Hepatic stellate cell (primary cell): ENCODE results near the gene APLP2.
"Not testable (repeated sequence)": the region's sequence is repeated elsewhere in the genome, so short reads cannot be mapped to it uniquely, and the experiment has no call there.

ENCODE experiments used
- DNase-seq: peaks from one replicate; pipeline ENCODE4 v3.0.0; 2011; ENCODE audit warnings: low spot score

APLP2 gene

GRCh38 chr11:130061017-130061416 lies 8.7 kb upstream of the APLP2 start:
- DNase-seq = no peak

- DNase-seq = no peak
Measured at GRCh38 chr11:130062026-130062425, 7.7 kb upstream of the APLP2 start.

DNA sequence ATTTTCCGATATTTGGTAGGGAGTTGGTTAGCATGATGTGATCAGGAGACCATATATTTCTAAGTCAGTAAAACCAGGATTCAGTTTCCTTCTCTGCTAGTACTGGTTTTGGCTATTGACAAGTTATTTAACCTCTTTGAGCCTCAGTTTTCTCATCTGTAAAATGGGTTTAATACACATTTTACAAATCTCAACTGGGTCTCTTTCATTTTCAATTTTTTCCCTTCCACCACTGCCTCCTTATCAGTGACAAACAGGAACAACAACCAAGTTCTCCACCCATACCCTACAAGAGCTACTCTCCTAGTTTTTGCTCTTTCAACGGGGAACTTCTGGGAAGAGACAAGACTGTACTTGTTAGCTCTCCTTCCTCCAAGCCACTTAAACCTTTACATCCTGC lies 6.2 kb upstream of the APLP2 start:
- no peak for DNase-seq

DNA sequence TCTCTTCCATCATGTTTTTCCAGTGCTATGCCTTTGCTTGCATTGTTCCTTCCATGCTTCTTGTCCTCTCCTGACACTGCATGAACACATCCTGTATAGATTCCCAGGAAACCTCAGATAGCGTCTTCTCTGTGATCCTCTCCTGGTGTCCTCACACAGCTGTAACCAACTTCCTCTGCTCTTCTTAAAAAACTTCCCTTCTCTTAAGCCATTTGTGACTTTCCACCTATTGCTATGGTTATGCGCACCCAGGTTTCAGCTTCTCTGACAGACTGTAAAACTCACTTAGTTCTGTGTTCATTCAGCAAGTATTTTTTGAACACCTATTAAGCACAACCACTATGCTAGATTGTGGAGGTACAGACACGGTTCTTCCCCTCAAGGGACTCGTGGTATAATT lies 5.1 kb upstream of the APLP2 start:
- DNase-seq = no peak

GRCh38 chr11:130066338-130066737 lies 3.4 kb upstream of the APLP2 start:
- DNase-seq = no peak

DNA sequence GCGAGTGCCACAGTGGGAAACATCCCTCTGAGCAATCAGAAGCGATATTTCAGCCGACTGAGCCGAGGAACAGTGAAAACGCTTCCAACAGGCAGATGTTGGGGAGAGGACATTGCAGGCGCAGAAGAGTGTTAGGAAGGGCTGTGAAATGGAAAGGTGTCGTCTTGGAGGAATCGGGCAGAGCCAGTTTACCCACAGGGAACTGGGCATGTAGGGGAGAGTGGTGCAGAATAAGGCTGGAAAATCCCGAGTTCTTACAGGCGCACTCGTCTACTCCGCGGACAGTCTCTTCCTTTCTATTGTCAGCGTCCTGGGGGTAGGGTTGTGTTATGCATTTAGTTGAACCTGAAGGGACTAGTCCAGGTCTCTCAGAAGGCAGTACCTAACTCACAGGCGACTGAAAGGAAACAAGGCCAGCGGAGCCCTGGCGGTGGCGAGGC lies 1.1 kb upstream of the APLP2 start:
- DNase-seq = no peak

DNA sequence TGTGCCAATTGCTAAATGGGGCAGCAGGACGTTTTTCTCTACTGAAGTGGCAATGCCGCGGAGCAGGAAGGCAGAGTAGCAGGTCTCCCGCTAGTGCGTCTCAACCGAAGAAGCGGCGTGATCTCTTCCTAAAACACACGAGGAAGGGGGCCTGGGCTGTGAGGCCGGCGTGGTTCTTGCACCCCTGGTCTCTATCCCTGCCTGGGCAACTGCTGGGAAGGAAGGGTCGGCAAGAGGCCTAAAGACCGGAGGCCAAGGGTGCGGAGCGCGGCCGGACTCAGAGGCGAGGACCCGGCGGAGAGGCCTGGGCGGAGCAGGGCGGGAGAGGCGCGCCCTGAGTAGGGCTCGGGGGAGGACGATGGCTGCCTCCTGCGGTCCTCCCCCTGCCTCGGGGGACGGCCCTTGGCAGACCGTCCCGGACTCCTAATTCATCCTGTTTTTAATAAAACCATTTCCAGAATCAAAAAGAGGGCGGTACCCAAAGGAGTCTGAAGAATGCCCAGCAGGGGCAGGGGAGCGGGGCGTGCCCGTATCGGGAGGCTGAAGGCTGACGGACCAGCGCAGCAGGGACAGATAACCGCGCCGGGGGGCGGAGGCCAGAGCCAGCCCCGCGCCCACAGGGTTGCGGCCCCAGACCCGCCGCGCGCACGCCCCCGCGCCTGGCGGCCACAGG lies 572 bp upstream of the APLP2 start:
- peak; percentile 88 for DNase-seq

DNA sequence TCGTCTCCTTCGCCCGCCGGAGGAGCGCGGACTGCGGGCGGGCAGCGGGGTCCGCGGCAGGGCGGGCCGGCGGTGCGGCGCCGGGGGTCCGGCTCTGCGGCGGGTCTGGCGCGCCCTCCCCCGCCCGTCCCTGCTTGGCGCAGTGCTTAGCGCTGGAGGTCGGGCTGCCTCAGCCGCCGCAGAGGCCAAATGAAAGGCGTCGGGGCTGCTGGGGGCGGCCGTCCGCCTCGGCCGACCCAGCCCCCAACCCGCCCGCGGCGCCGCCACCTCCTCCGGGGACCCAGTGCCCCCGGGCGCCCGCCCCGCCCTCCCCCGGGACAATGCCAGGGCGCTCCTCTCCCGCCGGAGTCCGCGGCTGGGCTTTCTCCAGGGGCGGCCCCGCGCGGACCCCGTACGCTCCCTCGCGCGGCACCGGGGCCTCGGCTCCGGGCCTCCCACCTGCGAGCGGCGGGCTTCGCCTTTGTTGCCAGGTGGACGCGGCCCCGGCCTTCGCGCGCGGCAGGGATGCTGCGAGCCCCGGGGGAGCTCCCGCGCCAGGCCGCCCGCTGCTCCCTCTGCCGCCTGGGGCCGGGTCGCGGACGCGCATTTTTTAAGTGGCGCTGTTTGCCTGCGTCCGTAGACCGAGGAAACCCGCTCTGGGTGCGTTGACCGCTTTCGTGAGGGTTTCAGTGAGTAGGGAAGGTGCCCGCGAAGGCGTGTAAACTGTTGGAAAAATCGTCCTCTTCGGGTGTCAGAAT lies 583 bp downstream of the APLP2 start:
- peak; percentile 57 for DNase-seq

DNA sequence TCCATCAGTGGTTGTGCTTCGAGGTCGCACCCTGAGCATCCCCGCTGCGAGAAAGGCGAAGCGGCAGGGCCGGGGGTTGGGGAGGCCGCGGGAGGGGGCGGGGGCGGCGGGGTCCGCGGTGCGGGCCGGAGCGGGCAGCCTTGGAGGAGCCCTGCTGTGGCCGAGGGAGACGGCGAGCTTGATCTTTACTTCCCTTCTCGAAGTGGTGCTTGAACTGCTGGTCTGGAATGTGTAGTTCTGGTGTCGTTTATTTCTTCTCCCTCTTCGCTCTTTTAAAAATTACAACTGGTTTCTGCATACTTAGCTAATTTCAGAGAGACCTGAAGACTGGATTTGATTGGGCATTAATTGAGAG lies 1.1 kb downstream of the APLP2 start:
- peak; percentile 38 for DNase-seq

DNA sequence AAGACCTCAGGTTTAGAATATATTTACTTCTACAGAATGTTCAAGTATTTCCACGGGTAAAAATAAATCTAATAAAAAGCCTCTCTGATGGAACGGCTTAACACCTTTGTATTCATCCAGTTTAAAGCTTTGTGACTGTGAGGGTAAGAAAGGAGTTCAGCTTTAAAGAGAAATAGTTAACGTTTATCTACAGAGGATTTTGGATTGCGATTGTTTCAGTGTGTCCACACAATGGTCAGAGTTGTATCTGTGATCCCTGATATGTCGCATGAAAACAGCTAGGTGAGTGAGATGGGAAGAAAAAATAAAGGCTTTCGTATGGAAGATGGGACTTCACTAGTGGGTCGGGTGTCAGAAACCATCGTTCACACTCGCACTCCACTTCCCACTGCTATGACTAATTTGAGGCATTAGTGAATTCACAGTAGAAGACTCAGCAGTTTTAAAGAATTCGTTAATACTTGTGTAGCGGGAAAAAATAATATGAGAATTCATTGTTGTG lies 1.6 kb downstream of the APLP2 start:
- no peak for DNase-seq

- DNase-seq = no peak
Measured at GRCh38 chr11:130074736-130075135, 5.0 kb downstream of the APLP2 start.

DNA sequence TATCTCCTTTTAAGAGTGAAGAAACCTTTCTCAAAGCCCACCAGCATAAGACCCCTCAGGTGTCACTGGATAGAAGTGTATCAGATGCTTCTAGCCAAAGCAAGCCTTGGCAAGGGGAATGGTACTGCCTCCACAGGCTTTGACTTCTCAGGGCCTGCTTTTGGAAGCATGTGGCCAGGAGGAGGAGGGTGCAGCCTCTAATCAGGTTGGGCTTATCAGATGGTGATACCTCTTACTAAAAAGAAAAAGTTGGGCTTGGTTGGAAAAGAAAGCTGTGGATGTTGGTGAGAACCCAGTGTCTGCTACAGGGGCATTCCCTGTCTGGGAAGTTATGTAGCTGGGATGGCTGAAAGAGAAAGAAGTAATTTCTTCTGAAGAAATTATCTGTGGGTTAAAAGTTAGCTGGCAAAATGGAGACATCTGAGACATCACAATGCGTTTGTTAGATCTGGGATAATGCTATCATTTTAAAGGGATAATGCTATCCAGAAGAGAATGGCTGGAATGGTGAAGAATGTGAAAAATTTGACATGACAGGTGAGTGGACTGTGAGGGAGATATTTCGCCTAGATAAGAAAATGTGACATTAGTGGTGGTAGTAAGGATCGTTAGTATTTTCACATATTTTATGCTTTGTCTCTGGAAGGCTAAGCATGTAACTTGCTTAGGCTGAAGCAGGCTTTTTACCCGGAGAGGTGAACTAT lies 7.2 kb downstream of the APLP2 start:
- no peak for DNase-seq

GRCh38 chr11:130077671-130078070 lies 8.0 kb downstream of the APLP2 start:
- no peak for DNase-seq

GRCh38 chr11:130078080-130078479 lies 8.4 kb downstream of the APLP2 start:
- no peak for DNase-seq

GRCh38 chr11:130085671-130086290 lies 16.1 kb downstream of the APLP2 start:
- DNase-seq = no peak

DNA sequence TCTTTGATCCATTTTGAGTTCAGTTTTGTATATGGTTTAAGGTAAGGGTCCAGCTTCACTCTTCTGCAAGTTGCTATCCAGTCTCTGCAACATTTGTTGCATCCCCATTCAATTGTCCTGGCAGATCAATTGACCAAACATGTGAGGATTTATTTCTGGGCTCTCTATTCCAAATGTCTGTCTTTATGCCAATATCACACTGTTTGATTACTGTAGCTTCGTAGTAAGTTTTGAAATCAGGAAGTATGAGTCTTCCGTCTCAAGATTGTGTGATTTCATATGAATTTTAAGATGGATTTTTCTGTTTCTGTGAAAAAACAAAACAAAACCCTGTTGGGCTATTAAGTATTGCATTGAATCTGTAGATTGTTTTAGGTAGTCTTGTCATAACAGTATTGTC lies 17.0 kb downstream of the APLP2 start:
- no peak for DNase-seq

GRCh38 chr11:130087294-130087926 lies 17.7 kb downstream of the APLP2 start:
- no peak for DNase-seq

DNA sequence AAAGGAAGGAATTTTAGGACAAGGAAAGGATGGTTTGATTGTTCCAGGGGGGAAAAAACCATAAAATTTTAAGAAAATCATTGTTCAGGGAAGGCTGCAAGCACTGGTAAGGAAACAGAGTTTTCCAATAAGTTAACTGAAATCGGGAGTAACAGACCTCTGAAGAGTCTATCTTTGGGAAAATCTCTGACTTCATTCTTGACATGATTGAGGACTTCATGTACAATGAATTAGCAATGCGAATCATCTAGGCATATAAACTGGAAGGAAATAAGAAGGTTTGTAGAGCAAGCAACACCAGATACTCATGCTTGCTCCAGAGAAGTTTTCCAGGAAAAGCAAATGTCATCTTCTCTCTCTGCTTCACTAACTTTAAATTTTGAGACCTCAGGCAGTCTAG lies 18.5 kb downstream of the APLP2 start:
- DNase-seq = no peak

DNA sequence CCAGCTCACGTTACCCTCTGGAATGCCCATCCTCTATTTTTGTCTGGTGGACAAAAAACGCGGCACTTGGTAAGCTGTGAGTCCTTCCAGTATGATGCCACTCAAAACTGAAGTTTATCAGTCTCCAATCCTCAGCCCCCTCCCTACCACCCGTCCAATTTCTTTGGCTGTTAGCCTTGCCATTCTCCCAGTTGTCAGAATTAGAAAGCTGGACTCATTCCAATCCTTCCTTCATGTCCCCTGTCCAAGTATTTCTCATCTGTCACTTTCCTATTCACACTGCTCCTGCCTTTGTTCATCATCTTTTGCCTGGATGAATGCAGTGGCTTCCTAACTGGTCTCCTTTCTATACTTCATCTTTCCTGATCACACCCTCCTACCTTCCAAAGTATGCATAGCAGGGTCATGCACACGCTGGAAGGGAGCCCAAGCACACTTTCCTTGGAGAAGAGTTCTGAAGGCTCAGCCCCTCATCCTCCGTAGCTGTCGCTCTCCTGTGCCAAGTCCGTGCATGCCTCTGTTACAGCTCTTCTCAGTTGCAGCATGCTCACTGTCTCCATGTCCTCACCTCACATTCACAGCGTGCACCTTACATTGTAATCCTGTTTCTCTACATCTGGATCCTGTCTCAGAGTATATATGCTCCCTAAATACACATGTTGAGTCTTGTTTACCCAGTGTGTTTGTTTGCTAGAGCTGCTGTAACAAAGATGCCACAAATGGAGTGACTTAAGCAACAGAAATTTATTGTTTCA lies 19.4 kb downstream of the APLP2 start:
- no peak for DNase-seq

DNA sequence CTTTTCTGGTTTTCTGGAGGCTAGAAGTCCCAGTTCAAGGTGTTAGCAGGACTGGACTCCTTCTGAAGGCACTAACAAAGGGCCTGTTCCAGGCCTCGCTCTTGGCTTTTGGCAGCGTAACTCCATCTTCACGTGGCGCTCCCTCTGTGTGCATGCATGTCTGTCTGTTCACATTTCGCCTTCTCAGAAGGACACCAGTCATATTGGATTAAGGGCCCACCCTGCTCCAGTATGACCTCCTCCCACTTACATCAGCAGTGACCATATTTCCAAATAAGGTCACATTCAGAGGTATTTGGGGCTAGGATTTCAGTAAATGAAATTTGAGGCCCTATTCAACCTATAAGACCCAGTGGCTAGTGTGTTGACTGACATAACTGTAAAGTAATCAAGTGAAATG lies 20.0 kb downstream of the APLP2 start:
- no peak for DNase-seq

DNA sequence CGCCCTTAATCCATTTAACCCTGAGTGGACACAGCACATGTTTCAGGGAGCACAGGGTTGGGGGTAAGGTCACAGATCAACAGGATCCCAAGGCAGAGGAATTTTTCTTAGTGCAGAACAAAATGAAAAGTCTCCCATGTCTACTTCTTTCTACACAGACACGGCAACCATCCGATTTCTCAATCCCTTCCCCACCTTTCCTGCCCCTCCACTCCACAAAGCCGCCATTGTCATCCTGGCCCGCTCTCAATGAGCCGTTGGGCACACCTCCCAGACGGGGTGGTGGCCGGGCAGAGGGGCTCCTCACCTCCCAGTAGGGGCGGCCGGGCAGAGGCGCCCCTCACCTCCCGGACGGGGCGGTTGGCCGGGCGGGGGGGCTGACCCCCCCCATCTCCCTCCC lies 20.8 kb downstream of the APLP2 start:
- DNase-seq = not testable (repeated sequence)
